ENCODE measurements around the gene COX19.
"Not testable (repeated sequence)": the region's sequence is repeated elsewhere in the genome, so short reads cannot be mapped to it uniquely, and the experiment has no call there.

The COX19 gene

GRCh38 chr7:1010226-1010625 lies 34.9 kb upstream of the COX19 start:
- no peaks in the 10 kb centered on the region; the same call in 1 of the 2 replicates for H3K36me3 ChIP-seq (ENCODE audit: control insufficient read depth, insufficient read depth, low read length)
- no peaks in the 10 kb centered on the region; the same call in 1 of the 2 replicates for H3K4me1 ChIP-seq (ENCODE audit: control insufficient read depth, insufficient read depth, low read length)
- WGBS (ENCODE audit: insufficient coverage, insufficient read length) = no CpG with 5 or more reads among the region's 13 CpGs
- no peak overlapping the region for H3K27ac ChIP-seq (ENCODE audit: low read length)
- H3K9me3 ChIP-seq (ENCODE audit: control insufficient read depth, insufficient read depth, low read length) = no peaks in the 10 kb centered on the region
- H3K27me3 ChIP-seq (ENCODE audit: control insufficient read depth, insufficient read depth, low read length) = no peaks in the 10 kb centered on the region
- DNase-seq (ENCODE audit: low read depth, low spot score) = no peak
- no peak overlapping the region for H3K4me3 ChIP-seq (ENCODE audit: low read length)

- no CpG with 5 or more reads among the region's 22 CpGs for WGBS (ENCODE audit: insufficient coverage, insufficient read length)
- Histone ChIP-seq H3K36me3 (ENCODE audit: control insufficient read depth, insufficient read depth, low read length) (no peaks in the 10 kb centered on the region; the same call in 1 of the 2 replicates), H3K27ac (ENCODE audit: low read length) (no peak overlapping the region), H3K4me1 (ENCODE audit: control insufficient read depth, insufficient read depth, low read length) (no peaks in the 10 kb centered on the region; the same call in 1 of the 2 replicates), H3K9me3 (ENCODE audit: control insufficient read depth, insufficient read depth, low read length) (no peaks in the 10 kb centered on the region), H3K4me3 (ENCODE audit: low read length) (no peak overlapping the region), H3K27me3 (ENCODE audit: control insufficient read depth, insufficient read depth, low read length) (no peaks in the 10 kb centered on the region)
- DNase-seq (ENCODE audit: low read depth, low spot score) = no peak
Measured at GRCh38 chr7:1009747-1010146, 34.4 kb upstream of the COX19 start.

- Histone ChIP-seq H3K4me3 (ENCODE audit: low read length) (no peak overlapping the region), H3K9me3 (ENCODE audit: control insufficient read depth, insufficient read depth, low read length) (no peaks in the 10 kb centered on the region), H3K27ac (ENCODE audit: low read length) (no peak overlapping the region), H3K36me3 (ENCODE audit: control insufficient read depth, insufficient read depth, low read length) (no peaks in the 10 kb centered on the region; the same call in 1 of the 2 replicates), H3K27me3 (ENCODE audit: control insufficient read depth, insufficient read depth, low read length) (no peaks in the 10 kb centered on the region), H3K4me1 (ENCODE audit: control insufficient read depth, insufficient read depth, low read length) (no peaks in the 10 kb centered on the region; the same call in 1 of the 2 replicates)
- DNase-seq (ENCODE audit: low read depth, low spot score) = no peak
- WGBS (ENCODE audit: insufficient coverage, insufficient read length) = 100% methylated on average over 4 of the region's 37 CpGs
Measured at GRCh38 chr7:1008733-1009363, 33.5 kb upstream of the COX19 start.

- Histone ChIP-seq H3K27me3 (ENCODE audit: control insufficient read depth, insufficient read depth, low read length) (no peaks in the 10 kb centered on the region), H3K27ac (ENCODE audit: low read length) (no peak overlapping the region), H3K36me3 (ENCODE audit: control insufficient read depth, insufficient read depth, low read length) (no peaks in the 10 kb centered on the region; the same call in 1 of the 2 replicates), H3K9me3 (ENCODE audit: control insufficient read depth, insufficient read depth, low read length) (no peaks in the 10 kb centered on the region), H3K4me3 (ENCODE audit: low read length) (no peak overlapping the region), H3K4me1 (ENCODE audit: control insufficient read depth, insufficient read depth, low read length) (no peaks in the 10 kb centered on the region; the same call in 1 of the 2 replicates)
- no peak for DNase-seq (ENCODE audit: low read depth, low spot score)
- no CpG with 5 or more reads among the region's 15 CpGs for WGBS (ENCODE audit: insufficient coverage, insufficient read length)
Measured at GRCh38 chr7:1007901-1008300, 32.6 kb upstream of the COX19 start.

GRCh38 chr7:1005303-1005702 lies 30.0 kb upstream of the COX19 start:
- H3K4me3 ChIP-seq (ENCODE audit: low read length) = no peak overlapping the region
- no peaks in the 10 kb centered on the region for H3K4me1 ChIP-seq (ENCODE audit: control insufficient read depth, insufficient read depth, low read length)
- WGBS (ENCODE audit: insufficient coverage, insufficient read length) = no CpG with 5 or more reads among the region's 21 CpGs
- no peaks in the 10 kb centered on the region for H3K9me3 ChIP-seq (ENCODE audit: control insufficient read depth, insufficient read depth, low read length)
- DNase-seq (ENCODE audit: low read depth, low spot score) = no peak
- no peak overlapping the region for H3K27ac ChIP-seq (ENCODE audit: low read length)
- H3K36me3 ChIP-seq (ENCODE audit: control insufficient read depth, insufficient read depth, low read length) = no peaks in the 10 kb centered on the region; the same call in 1 of the 2 replicates
- H3K27me3 ChIP-seq (ENCODE audit: control insufficient read depth, insufficient read depth, low read length) = no peaks in the 10 kb centered on the region

- H3K4me3 ChIP-seq (ENCODE audit: low read length) = no peak overlapping the region
- no peaks in the 10 kb centered on the region for H3K9me3 ChIP-seq (ENCODE audit: control insufficient read depth, insufficient read depth, low read length)
- no peaks in the 10 kb centered on the region; the same call in 1 of the 2 replicates for H3K36me3 ChIP-seq (ENCODE audit: control insufficient read depth, insufficient read depth, low read length)
- no peaks in the 10 kb centered on the region for H3K27me3 ChIP-seq (ENCODE audit: control insufficient read depth, insufficient read depth, low read length)
- WGBS (ENCODE audit: insufficient coverage, insufficient read length) = no CpG with 5 or more reads among the region's 32 CpGs
- H3K4me1 ChIP-seq (ENCODE audit: control insufficient read depth, insufficient read depth, low read length) = no peaks in the 10 kb centered on the region
- DNase-seq (ENCODE audit: low read depth, low spot score) = no peak
- no peak overlapping the region for H3K27ac ChIP-seq (ENCODE audit: low read length)
Measured at GRCh38 chr7:1004018-1004852, 28.9 kb upstream of the COX19 start.

- not testable (repeated sequence) for H3K27ac ChIP-seq (ENCODE audit: low read length); DNase-seq (ENCODE audit: low read depth, low spot score); H3K27me3 ChIP-seq (ENCODE audit: control insufficient read depth, insufficient read depth, low read length); H3K4me1 ChIP-seq (ENCODE audit: control insufficient read depth, insufficient read depth, low read length); H3K36me3 ChIP-seq (ENCODE audit: control insufficient read depth, insufficient read depth, low read length); H3K4me3 ChIP-seq (ENCODE audit: low read length); H3K9me3 ChIP-seq (ENCODE audit: control insufficient read depth, insufficient read depth, low read length)
- no CpG with 5 or more reads among the region's 7 CpGs for WGBS (ENCODE audit: insufficient coverage, insufficient read length)
Measured at GRCh38 chr7:1002445-1002844, 27.1 kb upstream of the COX19 start.

GRCh38 chr7:1002026-1002425 lies 26.7 kb upstream of the COX19 start:
- H3K27me3 ChIP-seq (ENCODE audit: control insufficient read depth, insufficient read depth, low read length); H3K4me1 ChIP-seq (ENCODE audit: control insufficient read depth, insufficient read depth, low read length); H3K27ac ChIP-seq (ENCODE audit: low read length); H3K36me3 ChIP-seq (ENCODE audit: control insufficient read depth, insufficient read depth, low read length); H3K9me3 ChIP-seq (ENCODE audit: control insufficient read depth, insufficient read depth, low read length); H3K4me3 ChIP-seq (ENCODE audit: low read length); DNase-seq (ENCODE audit: low read depth, low spot score): not testable (repeated sequence)
- no CpG with 5 or more reads among the region's 4 CpGs for WGBS (ENCODE audit: insufficient coverage, insufficient read length)

- H3K27me3 ChIP-seq (ENCODE audit: control insufficient read depth, insufficient read depth, low read length); H3K36me3 ChIP-seq (ENCODE audit: control insufficient read depth, insufficient read depth, low read length); H3K4me3 ChIP-seq (ENCODE audit: low read length); DNase-seq (ENCODE audit: low read depth, low spot score); H3K27ac ChIP-seq (ENCODE audit: low read length); H3K4me1 ChIP-seq (ENCODE audit: control insufficient read depth, insufficient read depth, low read length); H3K9me3 ChIP-seq (ENCODE audit: control insufficient read depth, insufficient read depth, low read length): not testable (repeated sequence)
- no CpG with 5 or more reads among the region's 14 CpGs for whole genome bisulfite sequencing (ENCODE audit: insufficient coverage, insufficient read length)
Measured at GRCh38 chr7:1001069-1001770, 25.9 kb upstream of the COX19 start.
